ENCODE measurements around the gene MAPK11. TPM values are rescaled to one million over a fixed set of nuclear protein-coding genes. Genes with fewer than 3 reads are reported as not detected.

The MAPK11 gene
- total and polyA plus RNA-seq, 7 experiments from 2014 or later = 0.13 to 22.9 (median 1.4) TPM

DNA sequence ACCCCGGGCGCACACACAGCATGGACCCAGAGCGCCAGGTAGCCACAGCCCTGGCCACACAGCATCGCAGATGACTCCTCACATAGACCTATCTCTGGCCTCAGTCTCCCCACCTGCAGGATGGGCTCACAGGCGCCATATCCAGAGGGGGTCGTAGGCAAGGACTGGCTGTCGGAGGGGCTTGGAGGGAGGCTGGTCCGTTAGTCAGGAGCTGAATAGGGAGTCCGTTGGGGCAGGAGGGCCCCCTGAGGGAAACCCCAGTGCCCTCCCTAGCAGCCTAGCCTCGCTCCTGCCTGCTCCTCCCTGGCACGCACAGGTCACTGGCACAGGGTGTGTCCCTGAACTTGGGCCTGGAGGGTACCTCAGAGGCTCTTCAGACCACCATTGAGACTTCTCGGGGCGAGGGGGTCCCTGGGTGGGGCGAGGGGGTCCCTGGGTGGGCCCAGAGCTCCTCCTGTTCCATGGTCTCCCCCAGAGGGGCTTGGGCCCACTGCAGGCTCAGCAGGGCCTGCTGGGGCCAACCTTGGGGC lies 35.3 kb upstream of the MAPK11 start:
- H3K4me1 ChIP-seq (ENCODE audit: control insufficient read depth in 2 of 2, insufficient read depth in 2 of 2, low read length in 2 of 2) = peaks cover 0 to 5% of the 10 kb centered on the region in 2 donors
- intact Hi-C loops (cut with micrococcal nuclease) = loop anchor here in 1 of 2 donors (5.0 kb wide), 1 partner anchor 33 kb away; the partner anchor contains the start of gene MAPK11
- no peaks in the 10 kb centered on the region for H3K36me3 Mint-ChIP-seq
- H3K27ac Mint-ChIP-seq = no peak overlapping the region
- peaks cover 0 to 4% of the 10 kb centered on the region in 2 donors for H3K27me3 ChIP-seq (ENCODE audit: control insufficient read depth in 2 of 2, insufficient read depth in 2 of 2, low read length in 2 of 2)
- peak overlapping the region in 1 of 10 donors; percentile 70 for H3K4me3 Mint-ChIP-seq
- peaks cover 0 to 1% (median 0%) of the 10 kb centered on the region in 11 donors for H3K9me3 Mint-ChIP-seq
- no peak overlapping the region for H3K27ac ChIP-seq (ENCODE audit: low read depth, low read length)
- ChIA-PET CTCF (no interaction called here), POLR2A (no interaction called here)
- H3K4me3 ChIP-seq (ENCODE audit: low read length) = no peak overlapping the region
- ATAC-seq (no peak), DNase-seq (no peak)
- no peaks in the 10 kb centered on the region for H3K36me3 ChIP-seq (ENCODE audit: control insufficient read depth in 2 of 3, insufficient read depth in 3 of 3, low read length in 3 of 3)
- H3K4me1 Mint-ChIP-seq = peaks cover 0 to 17% (median 7%) of the 10 kb centered on the region in 7 donors
- H3K9me3 ChIP-seq (ENCODE audit: control insufficient read depth in 2 of 3, low read length in 3 of 3) = no peaks in the 10 kb centered on the region
- peaks cover 6 to 22% (median 16%) of the 10 kb centered on the region in 5 donors for H3K27me3 Mint-ChIP-seq

DNA sequence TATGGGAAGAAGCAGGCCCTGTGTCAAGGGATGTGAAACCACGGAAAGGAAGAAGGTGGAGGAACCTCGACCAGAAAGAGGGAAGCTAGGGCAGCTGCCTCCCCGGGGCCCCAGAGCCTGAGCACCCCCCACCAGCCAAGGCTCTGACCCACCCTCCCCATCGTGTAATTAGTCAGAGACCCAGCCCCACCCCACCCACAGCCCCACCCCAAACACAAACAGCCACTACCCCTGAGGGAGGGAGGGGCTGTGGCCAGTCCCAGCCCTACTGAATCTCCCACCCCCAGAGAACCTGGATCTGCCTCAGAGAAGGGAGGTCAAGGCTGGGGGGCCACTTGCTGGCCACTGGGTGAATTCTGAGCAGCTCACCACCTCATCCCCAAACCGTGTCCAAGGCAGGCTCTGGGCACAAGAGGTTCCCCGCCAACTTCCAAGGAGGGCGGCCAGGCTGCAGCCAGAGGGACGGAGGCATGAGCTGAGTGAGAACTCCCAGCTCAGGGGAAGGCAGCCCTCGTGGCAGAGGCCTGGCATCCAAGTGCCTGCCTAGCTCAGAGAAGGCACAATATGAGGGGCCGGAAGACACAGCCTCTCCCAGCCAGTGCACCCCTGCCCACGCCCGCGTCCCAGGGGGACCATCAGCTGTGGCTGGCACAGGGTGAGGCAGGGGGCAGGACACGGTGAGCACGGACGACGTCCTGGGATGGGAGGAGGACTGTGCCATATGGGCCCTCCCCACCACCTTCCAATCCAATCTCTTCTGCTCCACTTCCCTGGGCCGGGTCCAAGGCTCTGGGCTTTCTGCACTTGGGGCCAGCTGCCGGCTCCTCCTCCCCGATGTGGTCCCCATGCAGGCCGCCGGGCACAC lies 34.6 kb upstream of the MAPK11 start:
- ChIA-PET CTCF (no interaction called here), POLR2A (no interaction called here)
- H3K27me3 ChIP-seq (ENCODE audit: control insufficient read depth in 2 of 2, insufficient read depth in 2 of 2, low read length in 2 of 2) = peaks cover 0 to 4% of the 10 kb centered on the region in 2 donors
- Mint-ChIP-seq H3K27me3 (peaks cover 6 to 22% (median 16%) of the 10 kb centered on the region in 5 donors), H3K4me1 (peaks cover 0 to 17% (median 7%) of the 10 kb centered on the region in 7 donors), H3K36me3 (no peaks in the 10 kb centered on the region), H3K9me3 (peaks cover 0 to 1% (median 0%) of the 10 kb centered on the region in 11 donors), H3K4me3 (peak overlapping the region in 1 of 10 donors; percentile 39), H3K27ac (no peak overlapping the region)
- H3K4me1 ChIP-seq (ENCODE audit: control insufficient read depth in 2 of 2, insufficient read depth in 2 of 2, low read length in 2 of 2) = peaks cover 0 to 5% of the 10 kb centered on the region in 2 donors
- ATAC-seq = peak; percentile 68
- H3K9me3 ChIP-seq (ENCODE audit: control insufficient read depth in 2 of 3, low read length in 3 of 3) = no peaks in the 10 kb centered on the region
- H3K36me3 ChIP-seq (ENCODE audit: control insufficient read depth in 2 of 3, insufficient read depth in 3 of 3, low read length in 3 of 3) = no peaks in the 10 kb centered on the region
- no peak overlapping the region for H3K4me3 ChIP-seq (ENCODE audit: low read length)
- no peak overlapping the region for H3K27ac ChIP-seq (ENCODE audit: low read depth, low read length)
- intact Hi-C loops (cut with micrococcal nuclease) = loop anchor here in 1 of 2 donors (5.0 kb wide), 1 partner anchor 32 kb away; the partner anchor contains the start of gene MAPK11
- no peak for DNase-seq

DNA sequence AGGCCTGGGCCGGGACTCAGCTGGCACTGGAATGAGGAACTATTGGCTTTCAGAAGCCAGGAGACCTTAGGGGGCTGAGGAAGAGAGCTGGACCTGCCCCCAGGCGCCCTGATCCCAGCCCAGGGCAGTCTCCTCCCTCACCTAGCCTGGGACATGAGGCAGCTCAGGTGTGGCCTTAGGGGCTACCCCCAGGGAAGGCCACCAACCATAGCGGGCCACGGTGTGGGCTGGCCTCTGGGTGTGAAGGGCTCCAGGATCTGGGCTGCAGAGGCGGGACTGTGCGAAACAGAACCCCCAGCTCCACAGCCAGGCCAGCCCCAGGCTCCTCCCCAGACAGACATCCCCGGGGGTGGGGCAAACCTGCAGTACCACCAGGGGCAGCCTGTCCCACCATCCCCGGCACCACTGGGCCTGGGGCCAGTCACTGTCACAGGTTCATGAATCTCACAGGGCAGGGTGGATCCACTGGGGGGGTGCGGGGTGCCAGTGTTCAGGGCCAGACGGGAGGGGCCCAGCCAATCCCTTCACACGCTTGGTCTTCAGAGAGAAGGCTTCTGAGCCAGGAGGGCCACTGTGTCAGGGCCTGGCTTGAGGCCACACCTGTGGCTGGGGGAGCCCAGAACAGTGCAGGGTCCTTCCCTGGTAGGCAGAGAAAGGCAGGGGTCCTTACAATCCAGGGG lies 33.8 kb upstream of the MAPK11 start:
- no peaks in the 10 kb centered on the region for H3K9me3 ChIP-seq (ENCODE audit: control insufficient read depth in 2 of 3, low read length in 3 of 3)
- H3K4me1 ChIP-seq (ENCODE audit: control insufficient read depth in 2 of 2, insufficient read depth in 2 of 2, low read length in 2 of 2) = peaks cover 0 to 5% of the 10 kb centered on the region in 2 donors
- Mint-ChIP-seq H3K27ac (no peak overlapping the region), H3K9me3 (peaks cover 0 to 1% (median 0%) of the 10 kb centered on the region in 11 donors), H3K27me3 (peaks cover 6 to 23% (median 16%) of the 10 kb centered on the region in 5 donors), H3K4me1 (peaks cover 0 to 17% (median 7%) of the 10 kb centered on the region in 7 donors), H3K4me3 (peak overlapping the region in 1 of 10 donors; percentile 39), H3K36me3 (no peaks in the 10 kb centered on the region)
- intact Hi-C loops (cut with micrococcal nuclease) = no loop called here
- ChIA-PET CTCF (no interaction called here), POLR2A (no interaction called here)
- H3K27me3 ChIP-seq (ENCODE audit: control insufficient read depth in 2 of 2, insufficient read depth in 2 of 2, low read length in 2 of 2) = peaks cover 0 to 4% of the 10 kb centered on the region in 2 donors
- ATAC-seq = peak; percentile 72
- no peak overlapping the region for H3K27ac ChIP-seq (ENCODE audit: low read depth, low read length)
- H3K4me3 ChIP-seq (ENCODE audit: low read length) = no peak overlapping the region
- H3K36me3 ChIP-seq (ENCODE audit: control insufficient read depth in 2 of 3, insufficient read depth in 3 of 3, low read length in 3 of 3) = no peaks in the 10 kb centered on the region
- no peak for DNase-seq

DNA sequence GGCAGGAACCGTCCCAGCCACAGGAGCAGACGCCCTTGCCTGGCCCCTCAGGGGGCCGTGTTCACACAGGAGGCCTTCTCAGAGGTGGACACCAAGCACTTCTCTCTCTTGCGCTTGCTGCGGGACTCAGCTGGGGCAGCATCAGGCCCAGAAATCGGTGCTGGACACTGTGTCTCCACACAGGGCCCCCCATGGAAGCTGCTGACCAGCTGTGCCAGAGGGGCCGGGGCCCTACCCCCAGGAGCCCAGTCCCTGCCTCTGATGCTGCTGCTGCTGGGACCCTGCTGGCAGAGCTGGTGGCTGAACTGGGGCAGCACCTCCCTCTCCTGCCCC lies 33.3 kb upstream of the MAPK11 start:
- Mint-ChIP-seq H3K4me3 (no peak overlapping the region), H3K4me1 (peaks cover 0 to 13% (median 5%) of the 10 kb centered on the region in 7 donors), H3K9me3 (peaks cover 0 to 1% (median 0%) of the 10 kb centered on the region in 11 donors), H3K27ac (no peak overlapping the region), H3K36me3 (no peaks in the 10 kb centered on the region), H3K27me3 (peaks cover 10 to 25% (median 12%) of the 10 kb centered on the region in 5 donors)
- CTCF ChIA-PET = no interaction called here
- intact Hi-C loops (cut with micrococcal nuclease) = no loop called here
- POLR2A ChIA-PET = no interaction called here
- H3K4me3 ChIP-seq (ENCODE audit: low read length) = no peak overlapping the region
- H3K27ac ChIP-seq (ENCODE audit: low read depth, low read length) = no peak overlapping the region
- peaks cover 0 to 5% of the 10 kb centered on the region in 2 donors for H3K4me1 ChIP-seq (ENCODE audit: control insufficient read depth in 2 of 2, insufficient read depth in 2 of 2, low read length in 2 of 2)
- H3K36me3 ChIP-seq (ENCODE audit: control insufficient read depth in 2 of 3, insufficient read depth in 3 of 3, low read length in 3 of 3) = no peaks in the 10 kb centered on the region
- H3K9me3 ChIP-seq (ENCODE audit: control insufficient read depth in 2 of 3, low read length in 3 of 3) = no peaks in the 10 kb centered on the region
- no peak for DNase-seq
- H3K27me3 ChIP-seq (ENCODE audit: control insufficient read depth in 2 of 2, insufficient read depth in 2 of 2, low read length in 2 of 2) = peaks cover 0 to 4% of the 10 kb centered on the region in 2 donors
- no peak for ATAC-seq

DNA sequence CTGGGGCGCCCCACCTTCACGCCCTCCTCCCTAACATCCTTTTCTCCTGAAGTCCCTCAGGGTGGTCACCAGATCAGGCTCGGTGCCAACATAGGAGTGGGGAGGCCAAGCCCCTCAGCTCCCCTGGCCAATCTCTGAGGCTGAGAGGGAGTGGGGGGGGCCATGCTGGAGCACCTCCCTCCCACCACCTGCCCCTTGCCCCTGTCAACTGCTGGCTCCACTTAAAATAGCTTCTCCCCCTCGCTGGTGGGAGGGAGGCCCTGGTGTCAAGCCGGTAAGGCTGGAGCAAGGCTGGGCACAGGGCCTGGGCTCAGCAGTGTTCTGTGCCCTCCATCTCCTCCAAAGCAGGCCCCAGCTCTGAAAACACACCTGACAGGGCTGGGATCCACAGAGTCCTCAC lies 32.4 kb upstream of the MAPK11 start:
- ChIA-PET CTCF (interaction anchor here (0.7 kb wide), 1 partner anchor 89 kb away, joined by 3 read pairs; no protein-coding TSS in a partner anchor), POLR2A (no interaction called here)
- no peak for DNase-seq
- Histone ChIP-seq H3K9me3 (ENCODE audit: control insufficient read depth in 2 of 3, low read length in 3 of 3) (no peaks in the 10 kb centered on the region), H3K27me3 (ENCODE audit: control insufficient read depth in 2 of 2, insufficient read depth in 2 of 2, low read length in 2 of 2) (peaks cover 0 to 4% of the 10 kb centered on the region in 2 donors), H3K4me3 (ENCODE audit: low read length) (no peak overlapping the region), H3K4me1 (ENCODE audit: control insufficient read depth in 2 of 2, insufficient read depth in 2 of 2, low read length in 2 of 2) (peaks cover 0 to 5% of the 10 kb centered on the region in 2 donors), H3K27ac (ENCODE audit: low read depth, low read length) (no peak overlapping the region), H3K36me3 (ENCODE audit: control insufficient read depth in 2 of 3, insufficient read depth in 3 of 3, low read length in 3 of 3) (no peaks in the 10 kb centered on the region)
- peaks cover 0 to 12% (median 5%) of the 10 kb centered on the region in 7 donors for H3K4me1 Mint-ChIP-seq
- H3K27ac Mint-ChIP-seq = peak overlapping the region in 1 of 9 donors; percentile 22
- no peaks in the 10 kb centered on the region for H3K36me3 Mint-ChIP-seq
- intact Hi-C loops (cut with micrococcal nuclease) = no loop called here
- H3K27me3 Mint-ChIP-seq = peaks cover 11 to 30% (median 18%) of the 10 kb centered on the region in 5 donors
- H3K9me3 Mint-ChIP-seq = peaks cover 0 to 1% (median 0%) of the 10 kb centered on the region in 11 donors
- no peak overlapping the region for H3K4me3 Mint-ChIP-seq
- no peak for ATAC-seq

DNA sequence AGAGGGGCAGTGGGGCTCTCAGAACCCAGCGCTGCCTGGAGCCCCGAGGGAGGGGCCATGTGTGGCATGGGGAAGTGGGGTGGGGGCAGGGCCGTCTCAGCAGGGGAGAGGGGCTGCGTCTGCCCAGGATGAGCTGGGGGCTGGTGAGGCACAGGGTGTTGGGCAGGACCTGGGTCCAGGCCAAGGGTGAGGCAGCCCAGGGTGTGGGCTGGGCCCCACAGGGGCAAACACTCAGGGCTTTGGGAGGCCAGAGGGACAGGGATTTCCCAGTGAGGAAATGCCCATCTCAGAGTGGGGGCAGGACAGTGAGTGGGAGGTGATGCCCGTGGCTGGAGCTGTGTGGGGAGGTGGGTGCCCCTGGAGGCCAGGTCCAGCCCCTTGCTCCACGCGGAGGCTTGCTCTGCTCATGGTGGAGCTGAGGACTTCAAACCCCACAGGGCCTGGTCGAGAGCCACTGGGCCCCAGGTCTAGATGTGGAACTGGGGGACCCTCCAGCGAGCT lies 31.9 kb upstream of the MAPK11 start:
- CTCF ChIA-PET = interaction anchor here (0.7 kb wide), 1 partner anchor 89 kb away, joined by 3 read pairs; no protein-coding TSS in a partner anchor
- peak; percentile 22 for ATAC-seq

More for the DNA sequence above, 31.9 kb upstream of the MAPK11 start:
- peaks cover 11 to 30% (median 21%) of the 10 kb centered on the region in 5 donors for H3K27me3 Mint-ChIP-seq
- no peak overlapping the region for H3K4me3 Mint-ChIP-seq
- H3K4me1 Mint-ChIP-seq = peaks cover 0 to 12% (median 5%) of the 10 kb centered on the region in 7 donors
- Histone ChIP-seq H3K9me3 (ENCODE audit: control insufficient read depth in 2 of 3, low read length in 3 of 3) (no peaks in the 10 kb centered on the region), H3K27ac (ENCODE audit: low read depth, low read length) (no peak overlapping the region), H3K36me3 (ENCODE audit: control insufficient read depth in 2 of 3, insufficient read depth in 3 of 3, low read length in 3 of 3) (no peaks in the 10 kb centered on the region), H3K4me3 (ENCODE audit: low read length) (no peak overlapping the region), H3K4me1 (ENCODE audit: control insufficient read depth in 2 of 2, insufficient read depth in 2 of 2, low read length in 2 of 2) (peaks cover 0 to 5% of the 10 kb centered on the region in 2 donors), H3K27me3 (ENCODE audit: control insufficient read depth in 2 of 2, insufficient read depth in 2 of 2, low read length in 2 of 2) (peaks cover 0 to 4% of the 10 kb centered on the region in 2 donors)
- intact Hi-C loops (cut with micrococcal nuclease) = no loop called here
- no peaks in the 10 kb centered on the region for H3K36me3 Mint-ChIP-seq
- DNase-seq = no peak
- no peak overlapping the region for H3K27ac Mint-ChIP-seq
- POLR2A ChIA-PET = no interaction called here
- peaks cover 0 to 1% (median 0%) of the 10 kb centered on the region in 11 donors for H3K9me3 Mint-ChIP-seq

Data from naive thymus-derived CD4-positive, alpha-beta T cell (primary cell).